ENCODE data around the gene TMEM62.

- TF ChIP-seq EZH2 (IDR thresholded peaks at IDR 0.05; ENCODE audit: borderline replicate concordance), result no peak
- TF ChIP-seq, protein P1, sequence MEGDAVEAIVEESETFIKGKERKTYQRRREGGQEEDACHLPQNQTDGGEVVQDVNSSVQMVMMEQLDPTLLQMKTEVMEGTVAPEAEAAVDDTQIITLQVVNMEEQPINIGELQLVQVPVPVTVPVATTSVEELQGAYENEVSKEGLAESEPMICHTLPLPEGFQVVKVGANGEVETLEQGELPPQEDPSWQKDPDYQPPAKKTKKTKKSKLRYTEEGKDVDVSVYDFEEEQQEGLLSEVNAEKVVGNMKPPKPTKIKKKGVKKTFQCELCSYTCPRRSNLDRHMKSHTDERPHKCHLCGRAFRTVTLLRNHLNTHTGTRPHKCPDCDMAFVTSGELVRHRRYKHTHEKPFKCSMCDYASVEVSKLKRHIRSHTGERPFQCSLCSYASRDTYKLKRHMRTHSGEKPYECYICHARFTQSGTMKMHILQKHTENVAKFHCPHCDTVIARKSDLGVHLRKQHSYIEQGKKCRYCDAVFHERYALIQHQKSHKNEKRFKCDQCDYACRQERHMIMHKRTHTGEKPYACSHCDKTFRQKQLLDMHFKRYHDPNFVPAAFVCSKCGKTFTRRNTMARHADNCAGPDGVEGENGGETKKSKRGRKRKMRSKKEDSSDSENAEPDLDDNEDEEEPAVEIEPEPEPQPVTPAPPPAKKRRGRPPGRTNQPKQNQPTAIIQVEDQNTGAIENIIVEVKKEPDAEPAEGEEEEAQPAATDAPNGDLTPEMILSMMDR (IDR thresholded peaks at IDR 0.05; ENCODE audit: poor library complexity), result no peak
- no peak for TF ChIP-seq EZH2phosphoT487 (IDR thresholded peaks at IDR 0.05; ENCODE audit: low read depth, severe bottlenecking, unreplicated experiment)
Measured at GRCh38 chr15:43103907-43104306, 29.5 kb upstream of the TMEM62 start.

Data from hepatocyte (in vitro differentiated cells).